ENCODE data around the gene DACT2. TPM values are rescaled to one million over a fixed set of nuclear protein-coding genes. Genes with fewer than 3 reads are reported as not detected.

DACT2 gene
- total and polyA plus RNA-seq, 9 of the 15 experiments (the other 6 are each of a cell fraction or from before 2014, with no cell fraction given) = not detected

- peak; percentile 81 for TF ChIP-seq HNRNPK (IDR thresholded peaks at IDR 0.05; ENCODE audit: low read depth, low read length, poor library complexity, severe bottlenecking)
Measured at GRCh38 chr6:168363302-168363701, 43.7 kb upstream of the DACT2 start (continued).

- BruUV-seq (replicated peaks) = no TSS peak
- TF ChIP-seq ZNF507 (tag; conservative IDR thresholded peaks at IDR 0.05) = no peak
- TF ChIP-seq HNRNPL (IDR thresholded peaks at IDR 0.05; ENCODE audit: low read depth, low read length) = no peak
- TF ChIP-seq CHD2 (IDR thresholded peaks at IDR 0.05; ENCODE audit: low read depth, low read length) = no peak
- no peak for TF ChIP-seq ZNF121 (CRISPR knock-in tag; conservative IDR thresholded peaks at IDR 0.05)
Measured at GRCh38 chr6:168362276-168362990, 42.9 kb upstream of the DACT2 start.

More at GRCh38 chr6:168362276-168362990, 42.9 kb upstream of the DACT2 start:
- DNase-seq (ENCODE audit: extremely low read depth in 1 of 4, low spot score in 3 of 4) (no peak), FAIRE-seq (no peak), ATAC-seq (no peak)
- H3K9me3 ChIP-seq (replicated peaks; ENCODE audit: control insufficient read depth, insufficient read depth, low read depth, low read length) = no peaks in the 10 kb centered on the region
- no peaks in the 10 kb centered on the region for H3K36me3 ChIP-seq (ENCODE audit: control insufficient read depth, insufficient read depth, low read length)
- ChIA-PET CTCF (ENCODE audit: low intra/inter-chr PET ratio) (no interaction called here), POLR2A (interaction anchor here (0.6 kb wide), 2 partner anchors 139 to 490 kb away, joined by 3 read pairs; no protein-coding TSS in a partner anchor)
- in situ Hi-C loops (cut with MboI) (no loop called here), intact Hi-C loops (cut with micrococcal nuclease) (no loop called here)
- peaks cover 25 to 43% of the 10 kb centered on the region in 2 experiments for H3K27me3 ChIP-seq (ENCODE audit: control insufficient read depth in 2 of 2, insufficient read depth in 2 of 2, low read length in 2 of 2)
- no peaks in the 10 kb centered on the region for H3K79me2 ChIP-seq (ENCODE audit: control insufficient read depth, insufficient read depth, low read length)
- H2AFZ ChIP-seq (ENCODE audit: low read depth, low read length) = no peak overlapping the region
- no peak overlapping the region for H3K9ac ChIP-seq (ENCODE audit: insufficient read depth in 1 of 2, low read depth in 2 of 2, low read length in 2 of 2)
- no peaks in the 10 kb centered on the region for H3K9me1 ChIP-seq (ENCODE audit: control insufficient read depth, insufficient read depth, low read length)
- H3K4me2 ChIP-seq (ENCODE audit: insufficient read depth, low read length) = no peak overlapping the region
- H4K20me1 ChIP-seq (replicated peaks; ENCODE audit: control insufficient read depth, insufficient read depth, low read length) = no peaks in the 10 kb centered on the region
- no peak overlapping the region for H3K4me3 ChIP-seq
- H3K27ac ChIP-seq (ENCODE audit: extremely low read depth, low read depth, low read length) = no peak overlapping the region
- H3K4me1 ChIP-seq (replicated peaks in 1 of 2; ENCODE audit: control insufficient read depth in 2 of 2, insufficient read depth in 2 of 2, low read length in 2 of 2) = peaks cover 0 to 3% of the 10 kb centered on the region in 2 experiments; a peak in 1 of 5 replicates
- 6% methylated on average over 10 of the region's 10 CpGs for WGBS (ENCODE audit: insufficient coverage, low coverage, missing lambda C conversion rate)
